GM18499 (cell line): ENCODE data around the gene NPBWR2.

Experiments used
- ATAC-seq: cut with Tn5 transposase; IDR thresholded peaks from one replicate; pipeline ENCODE4 v1.9.1; 2021; ENCODE audit warnings: moderate number of reproducible peaks; ENCODE audit not compliant: insufficient read depth, unreplicated experiment

Gene NPBWR2

DNA sequence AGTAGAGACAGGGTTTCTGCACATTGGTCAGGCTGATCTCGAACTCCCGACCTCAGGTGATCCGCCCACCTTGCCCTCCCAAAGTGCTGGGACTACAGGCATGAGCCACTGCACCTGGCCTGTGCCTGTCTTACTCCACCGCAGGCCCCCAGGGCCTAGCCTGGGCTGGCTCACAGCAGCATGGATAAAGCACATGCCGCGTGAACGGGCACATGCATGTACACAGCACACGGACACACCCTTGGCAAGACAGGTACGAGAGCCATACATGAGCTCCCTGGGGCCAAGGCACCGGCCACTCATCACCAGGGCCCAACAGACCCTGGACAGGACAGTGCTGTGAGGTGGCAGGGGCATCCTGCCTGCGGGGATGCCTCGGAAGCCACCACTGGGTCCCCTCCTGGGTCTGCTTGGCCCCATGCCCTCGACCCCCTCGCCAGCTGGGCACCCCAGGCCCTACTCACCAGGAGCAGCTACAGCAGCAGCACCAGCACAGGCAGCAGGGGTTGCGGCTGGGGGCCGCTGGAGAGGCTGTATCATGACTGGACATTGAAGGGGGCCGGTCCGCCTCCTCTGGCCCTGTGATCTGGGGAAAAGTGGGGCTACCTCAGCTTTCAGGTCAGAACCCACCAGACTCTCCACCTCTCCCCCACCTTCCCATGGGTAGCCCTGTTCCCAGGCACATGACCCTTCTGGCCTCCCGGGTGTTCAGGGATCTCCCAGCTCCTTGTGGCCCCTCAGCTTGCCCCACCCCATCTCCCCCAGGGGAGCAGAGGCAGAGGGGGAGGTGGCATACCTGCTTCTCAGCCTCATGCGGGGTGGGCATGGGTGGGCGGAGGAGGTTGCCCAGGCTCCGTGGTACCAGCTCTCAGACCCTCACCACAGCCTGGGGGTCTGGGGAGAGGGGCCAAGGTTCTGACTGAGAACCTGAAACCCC lies 31.0 kb downstream of the NPBWR2 start:
- no peak for ATAC-seq

DNA sequence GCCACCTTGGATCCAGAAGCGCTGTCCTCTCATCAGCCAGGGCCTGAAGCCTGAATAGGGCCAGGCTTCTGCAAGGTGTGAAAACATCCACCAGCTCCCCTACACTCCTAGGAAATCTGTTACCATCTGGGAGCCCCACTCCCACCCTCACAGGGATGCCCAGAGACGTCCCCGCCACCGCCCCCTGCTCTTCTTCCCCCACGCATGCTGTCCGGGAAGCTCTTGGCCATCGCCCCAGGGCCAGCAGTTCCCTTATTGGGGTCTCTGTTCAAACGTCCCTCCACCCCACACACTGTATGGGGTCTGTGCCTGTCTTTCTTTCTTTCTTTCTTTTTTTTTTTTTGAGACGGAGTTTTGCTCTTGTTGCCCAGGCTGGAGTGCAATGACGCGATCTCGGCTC lies 31.8 kb downstream of the NPBWR2 start:
- no peak for ATAC-seq

- no peak for ATAC-seq
These were observed 32.4 kb downstream of the NPBWR2 start for GRCh38 chr20:64074963-64075362.

DNA sequence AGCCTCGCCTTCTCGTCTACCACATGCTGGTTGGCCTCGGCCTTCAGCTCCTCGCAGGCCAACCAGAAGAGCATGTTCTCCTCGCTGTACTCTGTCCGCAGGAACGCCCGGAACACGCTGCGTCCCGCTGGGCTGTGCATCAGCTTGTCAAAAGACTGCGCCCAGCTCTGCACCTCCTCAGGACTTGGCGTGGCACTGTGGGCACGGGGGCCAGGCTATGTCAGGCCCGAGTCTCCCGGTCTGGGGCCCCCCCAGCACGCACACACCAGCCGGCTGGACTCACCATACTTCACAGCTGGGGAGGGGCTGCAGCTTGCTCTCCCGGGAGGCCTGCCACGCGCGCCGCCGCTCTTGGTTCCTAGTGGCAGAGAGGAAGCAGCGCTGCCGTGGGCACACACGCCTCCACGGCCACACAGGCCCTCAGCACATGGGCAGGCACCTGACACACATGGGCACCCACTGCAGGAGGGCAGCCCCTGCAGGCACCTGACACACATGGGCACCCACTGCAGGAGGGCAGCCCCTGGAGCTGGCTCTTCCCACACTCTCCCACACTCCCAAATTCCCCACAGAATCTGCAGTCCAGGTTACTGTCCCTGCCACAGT lies 33.1 kb downstream of the NPBWR2 start:
- ATAC-seq: no peak

GRCh38 chr20:64073476-64074183 lies 33.7 kb downstream of the NPBWR2 start:
- no peak for ATAC-seq

DNA sequence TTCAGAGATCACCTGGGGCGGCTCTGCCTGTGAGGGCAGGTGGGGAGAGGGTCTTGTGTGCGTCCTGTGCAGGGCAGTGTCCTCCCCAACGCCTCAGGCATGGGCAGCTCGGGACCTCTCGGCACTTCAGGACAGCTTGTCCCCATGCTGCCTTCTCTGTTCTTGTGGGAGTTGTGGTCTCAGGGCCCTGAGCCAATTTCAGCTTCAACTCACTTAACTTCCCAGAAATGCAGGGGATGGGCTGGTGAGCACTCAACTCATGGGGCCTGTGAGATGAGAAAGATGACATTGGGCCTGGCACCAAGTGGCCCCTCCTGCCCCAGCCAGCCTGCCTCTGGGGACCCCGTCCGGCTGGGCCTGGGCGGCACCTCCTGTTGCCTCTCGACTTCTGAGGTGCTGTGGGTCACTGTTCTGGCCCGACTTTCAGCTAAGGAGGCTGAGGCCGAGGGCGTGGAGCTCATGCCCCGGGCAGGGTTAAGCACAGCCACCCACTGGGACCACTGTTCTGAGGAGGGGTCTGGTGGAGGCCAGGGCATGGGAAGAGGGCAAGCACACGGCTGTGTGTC lies 34.8 kb downstream of the NPBWR2 start:
- ATAC-seq: no peak

GRCh38 chr20:64071341-64072332 lies 35.7 kb downstream of the NPBWR2 start:
- ATAC-seq: no peak

DNA sequence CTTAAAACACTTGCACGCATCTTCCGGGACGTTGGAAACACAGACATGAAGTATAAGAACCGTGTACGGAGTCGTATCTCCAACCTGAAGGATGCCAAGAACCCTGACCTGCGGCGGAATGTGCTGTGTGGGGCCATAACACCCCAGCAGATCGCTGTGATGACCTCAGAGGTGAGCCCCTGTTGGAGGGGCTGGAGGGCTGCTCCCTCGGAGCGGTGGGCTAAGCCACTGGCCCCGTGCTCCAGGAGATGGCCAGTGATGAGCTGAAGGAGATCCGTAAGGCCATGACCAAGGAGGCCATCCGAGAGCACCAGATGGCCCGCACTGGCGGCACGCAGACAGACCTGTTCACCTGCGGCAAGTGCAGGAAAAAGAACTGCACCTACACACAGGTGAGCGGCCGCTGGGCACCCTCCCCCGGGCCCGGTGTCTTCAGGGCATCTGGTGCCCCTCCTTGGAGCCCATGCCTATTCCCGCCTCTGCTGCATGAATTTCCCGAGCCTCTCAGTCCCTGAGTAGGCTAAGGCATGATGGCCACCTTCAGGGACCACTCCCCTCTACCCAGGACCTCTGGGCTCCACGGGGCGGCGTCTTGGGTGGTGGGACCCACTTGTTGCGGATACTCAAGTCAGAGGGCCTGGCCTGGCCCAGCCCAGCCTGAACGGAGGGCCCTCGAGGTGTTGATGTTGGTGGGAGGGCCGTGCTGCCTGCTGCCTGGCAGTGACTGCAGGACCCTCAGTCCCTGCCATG lies 36.9 kb downstream of the NPBWR2 start:
- no peak for ATAC-seq

GRCh38 chr20:64069614-64070243 lies 37.6 kb downstream of the NPBWR2 start:
- no peak for ATAC-seq

- ATAC-seq: no peak
These were observed 38.2 kb downstream of the NPBWR2 start for GRCh38 chr20:64069209-64069613.

- ATAC-seq: no peak
These were observed 38.8 kb downstream of the NPBWR2 start for GRCh38 chr20:64068386-64069208.

GRCh38 chr20:64067733-64068307 lies 39.5 kb downstream of the NPBWR2 start:
- no peak for ATAC-seq

DNA sequence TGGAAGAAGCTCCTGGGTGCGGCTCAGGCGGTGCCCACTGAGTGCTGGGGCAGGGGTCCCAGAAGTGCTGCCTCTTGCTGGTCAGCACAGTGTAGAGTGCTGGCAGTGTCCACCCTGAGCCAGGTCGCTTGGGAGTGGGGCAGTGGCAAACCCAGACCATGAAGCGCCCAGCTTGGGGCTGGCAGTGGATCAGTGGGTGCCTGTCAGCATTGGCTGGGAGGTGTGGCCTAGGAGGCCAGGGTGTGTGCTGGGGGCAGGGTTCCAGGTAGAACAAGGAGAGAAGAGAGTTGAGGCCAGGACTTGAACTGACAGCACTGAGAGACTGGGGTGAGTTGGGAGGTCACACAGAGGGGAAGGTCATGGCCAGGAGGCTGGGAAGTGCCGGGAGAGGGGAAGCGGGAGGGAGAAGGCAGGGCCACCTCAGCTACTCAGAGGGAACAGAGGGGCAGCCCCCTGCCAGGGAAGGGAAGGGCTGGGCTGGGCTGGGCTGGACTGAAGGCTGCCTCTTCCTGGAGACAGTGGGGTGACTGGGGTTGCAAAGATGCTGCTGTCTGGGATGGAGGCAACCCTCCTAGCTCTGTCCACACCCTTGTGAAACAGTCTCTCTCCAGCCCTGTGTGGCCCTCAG lies 40.2 kb downstream of the NPBWR2 start:
- ATAC-seq: no peak

DNA sequence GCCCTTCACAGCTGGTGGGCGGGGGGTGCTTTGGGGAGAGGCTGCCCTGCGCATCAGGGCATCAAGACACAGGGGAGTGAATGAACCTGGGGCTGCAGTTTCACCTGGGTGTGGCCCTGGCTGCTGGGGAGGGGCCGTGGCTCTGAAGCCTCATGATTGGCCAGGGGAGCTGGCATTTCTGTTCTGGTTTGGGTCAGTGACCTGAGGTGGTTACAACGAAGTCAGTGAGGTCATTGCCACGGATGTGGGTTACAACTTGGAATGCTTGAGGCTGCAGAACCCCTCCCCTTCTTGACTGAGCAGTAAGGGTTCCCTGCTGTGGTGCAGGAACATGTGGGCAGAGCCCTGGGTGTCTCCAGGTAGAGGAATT lies 41.4 kb downstream of the NPBWR2 start:
- ATAC-seq: no peak

GRCh38 chr20:64065062-64065973 lies 42.0 kb downstream of the NPBWR2 start:
- ATAC-seq: no peak

DNA sequence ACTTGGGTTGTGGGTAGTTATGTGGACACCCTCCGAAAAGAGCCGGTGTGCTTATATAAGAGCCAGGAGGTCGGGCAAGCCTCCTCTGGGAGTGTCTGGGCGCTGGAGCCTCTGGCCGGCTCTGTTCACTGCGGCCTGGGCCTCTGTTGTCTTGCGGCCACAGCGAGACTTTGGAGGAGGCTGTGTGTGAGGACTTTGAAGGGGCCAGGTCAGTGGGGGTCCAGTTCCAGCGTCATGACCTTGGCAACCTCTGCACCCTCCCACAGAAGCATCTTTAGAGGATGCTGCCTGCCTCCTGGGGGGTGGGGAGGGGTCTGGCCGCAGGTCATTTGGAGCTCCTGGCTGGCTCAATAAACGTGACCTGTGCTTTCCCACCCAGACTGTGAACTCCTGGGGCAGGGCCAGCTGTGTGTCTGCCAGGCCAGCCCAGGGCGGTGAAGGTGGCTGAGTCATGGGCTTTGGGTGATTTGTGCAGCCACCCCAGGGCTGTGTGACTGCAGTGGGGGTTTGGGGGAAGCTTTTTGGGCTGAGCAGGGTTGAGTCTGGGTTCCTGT lies 43.1 kb downstream of the NPBWR2 start:
- ATAC-seq: no peak
